Uterus (tissue), 2 donors: ENCODE data around the gene RASA3.

Source experiments
- POLR2A ChIP-seq, 2 donors: fragments of 450-650 bp; IDR thresholded peaks; one replicate each; pipeline ENCODE4 v1.6.1; 2016; ENCODE audit warnings: antibody characterized with exemption in 2 of 2, mild to moderate bottlenecking in 1 of 2, moderate library complexity in 1 of 2
- TF ChIP-seq, protein P1 (sequence below), 4 experiments: fragments of 200-600 bp in 2 of 4; fragments of 450-650 bp in 2 of 4; sonication (generic) in 2 of 4; IDR thresholded peaks; one replicate each; pipeline ENCODE4 v1.5.1; 2016 to 2019; ENCODE audit warnings: antibody characterized with exemption in 4 of 4, mild to moderate bottlenecking in 2 of 4, moderate library complexity in 1 of 4

DNA sequence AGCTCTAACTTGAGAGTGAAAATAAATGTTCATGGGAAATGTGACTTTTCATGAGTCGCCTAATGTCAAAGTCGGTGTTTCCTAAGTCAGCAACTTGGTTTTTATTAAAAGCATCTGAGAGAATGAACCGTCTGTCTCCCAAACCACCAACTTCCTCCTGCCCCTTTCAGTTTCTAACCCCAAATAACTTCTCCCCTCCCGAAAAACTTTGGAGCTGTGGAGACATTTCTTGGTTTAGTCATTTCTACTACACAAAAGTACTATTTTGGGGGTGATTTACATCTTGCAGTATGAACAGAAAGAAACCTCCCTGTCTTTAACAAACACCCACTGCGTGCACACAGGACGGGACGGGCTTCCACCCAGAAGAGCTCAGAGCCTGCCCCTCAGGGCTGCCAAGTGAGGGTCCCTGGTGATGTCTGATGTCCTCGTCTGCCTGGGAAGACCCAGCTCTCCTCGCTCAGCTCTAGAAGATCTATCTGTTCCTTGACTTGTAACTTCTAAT is 65.0 kb downstream of the RASA3 start:
- TF ChIP-seq, protein P1, sequence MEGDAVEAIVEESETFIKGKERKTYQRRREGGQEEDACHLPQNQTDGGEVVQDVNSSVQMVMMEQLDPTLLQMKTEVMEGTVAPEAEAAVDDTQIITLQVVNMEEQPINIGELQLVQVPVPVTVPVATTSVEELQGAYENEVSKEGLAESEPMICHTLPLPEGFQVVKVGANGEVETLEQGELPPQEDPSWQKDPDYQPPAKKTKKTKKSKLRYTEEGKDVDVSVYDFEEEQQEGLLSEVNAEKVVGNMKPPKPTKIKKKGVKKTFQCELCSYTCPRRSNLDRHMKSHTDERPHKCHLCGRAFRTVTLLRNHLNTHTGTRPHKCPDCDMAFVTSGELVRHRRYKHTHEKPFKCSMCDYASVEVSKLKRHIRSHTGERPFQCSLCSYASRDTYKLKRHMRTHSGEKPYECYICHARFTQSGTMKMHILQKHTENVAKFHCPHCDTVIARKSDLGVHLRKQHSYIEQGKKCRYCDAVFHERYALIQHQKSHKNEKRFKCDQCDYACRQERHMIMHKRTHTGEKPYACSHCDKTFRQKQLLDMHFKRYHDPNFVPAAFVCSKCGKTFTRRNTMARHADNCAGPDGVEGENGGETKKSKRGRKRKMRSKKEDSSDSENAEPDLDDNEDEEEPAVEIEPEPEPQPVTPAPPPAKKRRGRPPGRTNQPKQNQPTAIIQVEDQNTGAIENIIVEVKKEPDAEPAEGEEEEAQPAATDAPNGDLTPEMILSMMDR (IDR thresholded peaks at IDR 0.05) = no peak
- no peak for TF ChIP-seq POLR2A (IDR thresholded peaks at IDR 0.05)
